HG03103 (cell line): ENCODE measurements around the gene CIT.
"Not testable (repeated sequence)": the region's sequence is repeated elsewhere in the genome, so short reads cannot be mapped to it uniquely, and the experiment has no call there.

Experiments used
- ATAC-seq: cut with Tn5 transposase; IDR thresholded peaks from one replicate; pipeline ENCODE4 v1.9.1; 2021; ENCODE audit warnings: low read depth; ENCODE audit not compliant: unreplicated experiment

Gene CIT

GRCh38 chr12:119710374-119710964 lies 166.7 kb downstream of the CIT start:
- ATAC-seq = no peak

GRCh38 chr12:119706427-119706826 lies 170.7 kb downstream of the CIT start:
- ATAC-seq = not testable (repeated sequence)

GRCh38 chr12:119705182-119705581 lies 171.9 kb downstream of the CIT start:
- ATAC-seq = no peak

- no peak for ATAC-seq
These were observed 172.9 kb downstream of the CIT start for GRCh38 chr12:119704065-119704747.

GRCh38 chr12:119700078-119700477 lies 177.0 kb downstream of the CIT start:
- no peak for ATAC-seq

- ATAC-seq = no peak
These were observed 177.8 kb downstream of the CIT start for GRCh38 chr12:119699199-119699760.

GRCh38 chr12:119696943-119697342 lies 180.2 kb downstream of the CIT start:
- ATAC-seq = no peak

GRCh38 chr12:119695034-119695433 lies 182.1 kb downstream of the CIT start:
- ATAC-seq = no peak

GRCh38 chr12:119694111-119694510 lies 183.0 kb downstream of the CIT start:
- no peak for ATAC-seq

- ATAC-seq = no peak
These were observed 183.6 kb downstream of the CIT start for GRCh38 chr12:119693511-119693910.

GRCh38 chr12:119692997-119693396 lies 184.1 kb downstream of the CIT start:
- ATAC-seq = no peak

- no peak for ATAC-seq
These were observed 184.7 kb downstream of the CIT start for GRCh38 chr12:119692410-119692809.

- ATAC-seq = no peak
These were observed 185.8 kb downstream of the CIT start for GRCh38 chr12:119691202-119691810.

- ATAC-seq = no peak
These were observed 187.1 kb downstream of the CIT start for GRCh38 chr12:119689935-119690500.

GRCh38 chr12:119687879-119688278 lies 189.2 kb downstream of the CIT start:
- ATAC-seq = no peak

- no peak for ATAC-seq
These were observed 189.7 kb downstream of the CIT start for GRCh38 chr12:119687406-119687805.

- no peak for ATAC-seq
These were observed 190.3 kb downstream of the CIT start for GRCh38 chr12:119686776-119687175.

GRCh38 chr12:119686355-119686754 lies 190.8 kb downstream of the CIT start:
- ATAC-seq = no peak

- no peak for ATAC-seq
These were observed 191.7 kb downstream of the CIT start for GRCh38 chr12:119685375-119685774.

GRCh38 chr12:119684711-119685369 lies 192.3 kb downstream of the CIT start:
- no peak for ATAC-seq

GRCh38 chr12:119683816-119684215 lies 193.3 kb downstream of the CIT start:
- ATAC-seq = no peak
